GM06990 (cell line): ENCODE results near the gene LRRC34.
A peak's percentile ranks its signal among the peaks of the same experiment; 100 is the strongest.

Source experiments
- DNase-seq: peaks from one replicate; pipeline ENCODE4 v3.0.0-alpha.2; 2011; ENCODE audit not compliant: insufficient read length; ENCODE audit errors: extremely low read depth
- H3K27me3 ChIP-seq: replicated peaks from 2 replicates; pipeline ENCODE4 v1.6.0; 2011; ENCODE audit warnings: low read length; ENCODE audit not compliant: control insufficient read depth, insufficient read depth
- H3K36me3 ChIP-seq: 2 replicates; pipeline ENCODE4 v1.5.1; 2011; ENCODE audit warnings: low read length; ENCODE audit not compliant: control insufficient read depth, insufficient read depth
- H3K4me3 ChIP-seq: replicated peaks from 2 replicates; pipeline ENCODE4 v1.5.1; 2011; ENCODE audit warnings: low read depth, mild to moderate bottlenecking, control low read depth, low read length
- TF ChIP-seq, protein P1 (sequence below): IDR thresholded peaks from 2 replicates; pipeline ENCODE4 v1.5.1; 2011; ENCODE audit warnings: low read length, control low read depth, mild to moderate bottlenecking, inconsistent platforms; ENCODE audit not compliant: insufficient read depth, poor library complexity, severe bottlenecking

The LRRC34 gene

DNA sequence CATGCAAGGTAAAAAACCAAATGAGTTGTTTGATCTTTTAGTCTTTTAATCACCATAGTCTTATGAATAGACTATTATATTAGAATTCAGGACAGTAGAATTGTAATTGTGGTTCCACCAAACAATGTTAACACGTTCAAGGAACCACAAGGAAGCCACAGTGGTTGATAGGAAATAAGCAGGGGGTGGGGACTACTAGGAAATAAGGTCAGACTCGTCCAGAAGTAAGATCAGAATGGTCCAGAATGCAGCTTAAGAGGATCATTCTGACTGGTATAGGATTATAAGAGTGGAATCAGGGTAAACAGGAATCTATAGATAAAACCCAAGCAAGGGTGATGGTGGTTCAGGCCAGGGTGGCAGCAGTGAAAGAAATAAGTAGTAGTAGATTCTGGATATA, 32.0 kb downstream of the LRRC34 start:
- Histone ChIP-seq H3K4me3 (no peak overlapping the region), H3K36me3 (peaks cover 7% of the 10 kb centered on the region), H3K27me3 (no peaks in the 10 kb centered on the region)
- TF ChIP-seq, protein P1, sequence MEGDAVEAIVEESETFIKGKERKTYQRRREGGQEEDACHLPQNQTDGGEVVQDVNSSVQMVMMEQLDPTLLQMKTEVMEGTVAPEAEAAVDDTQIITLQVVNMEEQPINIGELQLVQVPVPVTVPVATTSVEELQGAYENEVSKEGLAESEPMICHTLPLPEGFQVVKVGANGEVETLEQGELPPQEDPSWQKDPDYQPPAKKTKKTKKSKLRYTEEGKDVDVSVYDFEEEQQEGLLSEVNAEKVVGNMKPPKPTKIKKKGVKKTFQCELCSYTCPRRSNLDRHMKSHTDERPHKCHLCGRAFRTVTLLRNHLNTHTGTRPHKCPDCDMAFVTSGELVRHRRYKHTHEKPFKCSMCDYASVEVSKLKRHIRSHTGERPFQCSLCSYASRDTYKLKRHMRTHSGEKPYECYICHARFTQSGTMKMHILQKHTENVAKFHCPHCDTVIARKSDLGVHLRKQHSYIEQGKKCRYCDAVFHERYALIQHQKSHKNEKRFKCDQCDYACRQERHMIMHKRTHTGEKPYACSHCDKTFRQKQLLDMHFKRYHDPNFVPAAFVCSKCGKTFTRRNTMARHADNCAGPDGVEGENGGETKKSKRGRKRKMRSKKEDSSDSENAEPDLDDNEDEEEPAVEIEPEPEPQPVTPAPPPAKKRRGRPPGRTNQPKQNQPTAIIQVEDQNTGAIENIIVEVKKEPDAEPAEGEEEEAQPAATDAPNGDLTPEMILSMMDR: no peak
- no peak for DNase-seq

DNA sequence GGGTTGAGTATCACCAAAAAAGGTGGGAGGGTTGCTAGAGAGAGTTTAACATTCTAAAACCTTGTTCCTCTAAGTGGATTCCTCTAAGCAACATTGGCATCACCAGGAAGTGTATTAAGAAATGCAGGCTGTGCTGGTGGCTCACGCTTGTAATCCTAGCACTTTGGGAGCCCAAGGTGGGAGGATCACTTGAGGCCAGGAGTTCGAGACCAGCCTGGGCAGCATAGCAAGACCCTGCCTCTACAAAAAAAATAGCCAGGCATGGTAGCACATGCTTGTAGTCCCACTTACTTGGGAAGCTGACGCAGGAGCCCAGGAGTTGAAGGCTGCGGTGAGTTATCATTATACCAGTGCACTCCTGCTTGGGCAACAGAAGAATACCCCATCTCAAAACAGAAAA, 34.9 kb downstream of the LRRC34 start:
- H3K4me3 ChIP-seq: no peak overlapping the region
- no peaks in the 10 kb centered on the region for H3K27me3 ChIP-seq
- DNase-seq: no peak
- TF ChIP-seq, protein P1: no peak
- H3K36me3 ChIP-seq: peaks cover 9% of the 10 kb centered on the region

DNA sequence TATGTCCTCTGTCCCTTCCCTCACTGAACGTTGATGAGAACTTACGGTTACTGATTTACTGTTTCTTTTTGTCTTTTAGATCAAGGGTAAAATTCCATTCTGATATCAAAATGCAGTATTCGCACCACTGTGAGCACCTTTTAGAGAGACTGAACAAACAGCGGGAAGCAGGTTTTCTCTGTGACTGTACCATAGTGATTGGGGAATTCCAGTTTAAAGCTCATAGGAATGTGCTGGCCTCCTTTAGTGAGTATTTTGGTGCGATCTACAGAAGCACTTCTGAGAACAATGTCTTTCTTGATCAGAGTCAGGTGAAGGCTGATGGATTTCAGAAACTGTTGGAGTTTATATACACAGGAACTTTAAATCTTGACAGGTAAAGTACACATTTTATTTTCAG, 38.5 kb downstream of the LRRC34 start:
- Histone ChIP-seq H3K36me3 (peaks cover 3% of the 10 kb centered on the region), H3K27me3 (no peaks in the 10 kb centered on the region), H3K4me3 (peak overlapping the region; percentile 78)
- DNase-seq: no peak
- TF ChIP-seq, protein P1: no peak

DNA sequence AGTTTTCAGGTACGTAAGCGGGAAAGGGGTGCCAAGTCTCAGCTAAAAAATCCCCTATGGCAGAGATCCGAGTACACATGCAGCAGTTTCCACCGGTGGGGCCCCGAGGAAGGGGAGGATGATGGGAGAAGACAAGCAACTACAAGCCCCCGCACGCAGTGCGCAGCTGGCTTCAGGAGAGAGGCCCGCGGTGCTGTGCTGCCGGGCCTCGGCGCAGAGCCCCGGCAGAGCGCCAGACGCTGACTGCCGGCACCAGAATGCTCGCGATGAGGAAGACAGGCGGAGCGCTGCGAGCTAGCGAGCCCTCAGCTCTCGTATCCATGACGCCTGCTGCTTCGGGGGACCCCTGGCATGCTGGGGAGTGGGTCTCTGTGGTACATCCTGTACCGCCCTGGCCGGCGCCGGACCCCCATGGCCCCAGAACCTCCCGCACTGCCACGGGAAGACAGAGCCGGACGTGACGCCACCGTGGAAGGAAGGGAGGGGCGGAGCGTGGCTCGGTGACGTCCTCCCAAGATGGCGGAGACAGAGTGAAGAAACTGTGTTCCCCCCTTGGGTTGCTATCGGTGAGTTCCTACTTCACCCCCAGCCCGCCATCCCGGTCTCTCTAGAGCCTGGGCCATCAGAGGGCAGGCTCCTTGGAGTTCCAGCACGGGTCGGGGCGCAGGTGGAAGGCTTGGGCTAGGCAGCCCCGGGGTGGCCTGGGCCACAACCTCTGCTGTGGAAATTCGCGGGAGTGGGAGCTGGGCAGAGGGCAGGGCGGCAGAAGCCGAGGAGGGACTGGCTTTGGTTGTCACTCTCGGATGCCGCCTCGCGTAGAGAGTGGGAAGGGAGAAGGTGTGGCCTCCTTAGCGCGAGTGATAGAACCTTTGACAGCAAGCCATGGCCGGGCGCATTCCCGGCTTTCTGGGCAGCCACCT, 39.5 kb downstream of the LRRC34 start, which contains the start of gene MYNN:
TSS of gene MYNN (plus strand) at position 500 of the 920 bp plus-strand sequence. CDS start 900 bp downstream, outside the sequence.
- TF ChIP-seq, protein P1: peak; percentile 17
- DNase-seq: peak; percentile 94
- peaks cover 1% of the 10 kb centered on the region for H3K36me3 ChIP-seq
- H3K27me3 ChIP-seq: no peaks in the 10 kb centered on the region
- peak within 1 kb of the TSS; percentile 78 for H3K4me3 ChIP-seq

DNA sequence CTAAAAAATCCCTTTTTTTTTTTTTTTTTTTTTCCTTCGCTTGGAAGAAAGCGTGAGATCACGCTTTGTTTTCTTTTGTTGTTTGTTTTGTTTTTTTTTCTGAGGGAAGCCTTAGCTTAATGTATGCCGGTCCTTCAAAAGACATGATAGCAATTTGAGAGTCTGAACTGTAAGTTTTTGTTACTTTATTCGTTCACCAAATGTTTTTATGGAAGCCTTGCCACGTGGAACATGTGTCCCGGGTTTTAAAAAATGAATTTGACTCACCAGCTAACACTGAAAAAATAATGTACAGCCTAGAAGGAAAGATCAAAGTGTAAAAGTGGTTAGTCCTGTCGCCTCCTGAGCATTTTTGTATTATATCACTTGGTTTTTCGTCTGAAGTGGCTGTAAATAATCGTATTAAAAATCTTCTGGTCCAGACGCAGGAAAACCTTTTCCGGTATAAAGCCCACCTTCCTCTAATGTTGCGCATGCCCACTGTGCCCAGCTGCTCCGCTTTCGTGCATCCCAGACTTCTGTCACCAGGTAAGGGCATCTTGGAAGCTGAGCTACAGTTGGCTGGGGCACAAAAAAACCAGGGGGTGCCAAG, 40.3 kb downstream of the LRRC34 start:
- TF ChIP-seq, protein P1: no peak
- DNase-seq: no peak
- peaks cover 1% of the 10 kb centered on the region for H3K36me3 ChIP-seq
- H3K27me3 ChIP-seq: no peaks in the 10 kb centered on the region
- H3K4me3 ChIP-seq: peak overlapping the region; percentile 78
